Neuron (in vitro differentiated cells): ENCODE results near the gene ZPR1.
"Not testable (repeated sequence)": the region's sequence is repeated elsewhere in the genome, so short reads cannot be mapped to it uniquely, and the experiment has no call there.

Experiments
- H2AFZ ChIP-seq: one replicate; pipeline ENCODE4 v1.6.1; 2013; ENCODE audit warnings: low read depth, mild to moderate bottlenecking, inconsistent platforms, low read length, moderate library complexity
- H3K27me3 ChIP-seq: one replicate; pipeline ENCODE4 v1.6.1; 2013; ENCODE audit warnings: low read length; ENCODE audit not compliant: insufficient read depth
- H3K36me3 ChIP-seq: one replicate; pipeline ENCODE4 v1.6.1; 2013; ENCODE audit warnings: low read length; ENCODE audit not compliant: insufficient read depth
- H3K4me1 ChIP-seq: one replicate; pipeline ENCODE4 v1.6.1; 2013; ENCODE audit warnings: low read length; ENCODE audit not compliant: insufficient read depth
- H3K4me3 ChIP-seq: 2 replicates; pipeline ENCODE4 v1.5.1; 2013; ENCODE audit warnings: mild to moderate bottlenecking, low read length, moderate library complexity
- H3K9me3 ChIP-seq: one replicate; pipeline ENCODE4 v1.6.1; 2013; ENCODE audit warnings: low read length

ZPR1 gene

GRCh38 chr11:116813781-116814471, 26.1 kb upstream of the ZPR1 start:
- Histone ChIP-seq H3K27me3 (no peaks in the 10 kb centered on the region), H3K9me3 (no peaks in the 10 kb centered on the region), H3K4me1 (no peaks in the 10 kb centered on the region), H3K4me3 (no peak overlapping the region), H3K36me3 (no peaks in the 10 kb centered on the region), H2AFZ (no peak overlapping the region)

DNA sequence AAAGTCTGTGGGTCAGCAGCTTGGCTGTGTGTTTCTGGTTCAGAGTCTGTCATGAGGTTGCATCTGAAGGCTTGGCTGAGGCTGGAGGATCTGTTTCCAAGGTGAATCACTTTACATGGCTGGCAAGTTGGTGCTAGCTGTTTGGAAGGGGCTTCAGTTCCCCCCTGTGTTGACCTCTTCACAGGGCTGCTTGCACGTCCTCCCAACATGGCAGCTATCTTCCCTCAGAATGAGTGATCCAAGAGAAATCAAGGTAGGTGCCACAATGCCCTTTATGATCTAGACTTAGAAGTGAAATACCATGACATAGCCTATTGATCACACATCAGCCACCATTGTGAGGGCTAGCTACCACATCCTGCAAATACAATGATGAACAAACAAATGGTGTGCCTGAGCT, 25.3 kb upstream of the ZPR1 start:
- no peak overlapping the region for H2AFZ ChIP-seq
- no peaks in the 10 kb centered on the region for H3K27me3 ChIP-seq
- no peaks in the 10 kb centered on the region for H3K4me1 ChIP-seq
- no peak overlapping the region for H3K4me3 ChIP-seq
- H3K36me3 ChIP-seq, result no peaks in the 10 kb centered on the region
- no peaks in the 10 kb centered on the region for H3K9me3 ChIP-seq

GRCh38 chr11:116812109-116812508, 24.3 kb upstream of the ZPR1 start:
- no peak overlapping the region for H2AFZ ChIP-seq
- no peaks in the 10 kb centered on the region for H3K4me1 ChIP-seq
- H3K27me3 ChIP-seq, result no peaks in the 10 kb centered on the region
- H3K36me3 ChIP-seq, result no peaks in the 10 kb centered on the region
- no peaks in the 10 kb centered on the region for H3K9me3 ChIP-seq
- H3K4me3 ChIP-seq, result no peak overlapping the region

DNA sequence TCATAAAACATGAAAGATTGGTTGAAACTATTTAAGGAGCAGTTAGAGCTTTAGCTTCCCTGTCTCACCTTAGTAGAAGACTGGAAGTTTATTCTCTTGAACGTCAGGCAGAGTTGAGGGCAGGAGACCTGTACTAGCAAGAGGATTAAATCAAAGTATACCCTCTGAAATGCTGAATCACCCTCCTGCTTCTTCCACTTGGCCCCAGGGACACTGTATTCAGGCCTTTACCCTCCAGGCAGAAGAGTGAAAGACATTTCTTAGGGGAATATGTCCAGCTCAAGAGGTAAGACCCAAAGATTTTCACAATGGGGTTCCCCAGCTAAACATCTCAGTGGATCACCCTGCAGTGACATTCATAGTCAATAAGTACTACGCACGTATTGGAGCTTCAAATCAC, 23.4 kb upstream of the ZPR1 start:
- Histone ChIP-seq H3K27me3 (no peaks in the 10 kb centered on the region), H2AFZ (no peak overlapping the region), H3K4me3 (no peak overlapping the region), H3K4me1 (no peaks in the 10 kb centered on the region), H3K9me3 (no peaks in the 10 kb centered on the region), H3K36me3 (no peaks in the 10 kb centered on the region)

DNA sequence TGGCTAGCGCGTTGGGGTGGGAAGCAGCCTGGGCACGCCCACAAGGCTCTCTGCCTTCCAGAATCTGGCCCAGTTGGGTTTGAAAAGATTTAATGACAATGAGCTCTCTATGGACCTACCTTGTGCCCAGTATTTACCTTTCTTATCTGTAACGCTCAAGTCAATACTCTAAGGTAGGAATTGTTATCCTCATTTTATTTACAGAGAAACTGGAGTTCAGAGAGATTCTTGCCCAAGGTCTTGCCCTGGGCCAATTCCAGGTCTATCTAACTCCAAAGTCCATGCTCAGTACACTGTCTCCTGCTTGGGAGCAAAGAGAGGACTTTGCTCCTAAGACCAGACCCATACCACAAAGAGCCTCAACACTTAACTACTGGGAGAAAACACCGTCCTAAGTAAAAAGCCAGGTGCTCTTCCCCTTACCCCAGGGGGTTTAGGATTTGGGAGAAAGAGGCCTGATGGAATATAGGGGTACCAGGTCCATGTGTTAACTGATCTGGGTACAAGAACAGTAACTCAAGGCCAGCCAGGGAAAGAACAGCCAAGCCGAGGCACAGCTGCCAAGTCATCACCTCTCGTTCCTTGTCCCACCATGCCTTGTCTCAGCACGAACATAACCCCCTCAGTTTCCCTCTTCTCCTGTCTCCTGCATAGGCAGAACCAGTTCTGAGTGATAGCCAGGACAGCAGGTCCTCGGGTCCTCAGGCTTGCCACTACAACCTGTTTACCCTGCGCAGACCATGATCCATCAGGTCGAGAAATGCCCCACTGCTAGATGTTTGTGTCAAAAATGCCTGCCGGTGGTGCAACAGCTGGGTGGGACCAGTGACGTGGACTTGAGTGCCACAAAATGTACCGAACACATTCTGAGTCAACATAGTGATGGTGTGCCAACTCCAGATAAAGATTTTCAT, 20.7 kb upstream of the ZPR1 start:
- Histone ChIP-seq H3K27me3 (no peaks in the 10 kb centered on the region), H3K4me1 (no peaks in the 10 kb centered on the region), H3K9me3 (no peaks in the 10 kb centered on the region), H2AFZ (no peak overlapping the region), H3K4me3 (no peak overlapping the region), H3K36me3 (no peaks in the 10 kb centered on the region)

GRCh38 chr11:116807601-116808261, 19.9 kb upstream of the ZPR1 start:
- H3K9me3 ChIP-seq, result no peaks in the 10 kb centered on the region
- H3K4me3 ChIP-seq, result no peak overlapping the region
- H3K27me3 ChIP-seq, result no peaks in the 10 kb centered on the region
- H3K36me3 ChIP-seq, result no peaks in the 10 kb centered on the region
- no peak overlapping the region for H2AFZ ChIP-seq
- H3K4me1 ChIP-seq, result no peaks in the 10 kb centered on the region

DNA sequence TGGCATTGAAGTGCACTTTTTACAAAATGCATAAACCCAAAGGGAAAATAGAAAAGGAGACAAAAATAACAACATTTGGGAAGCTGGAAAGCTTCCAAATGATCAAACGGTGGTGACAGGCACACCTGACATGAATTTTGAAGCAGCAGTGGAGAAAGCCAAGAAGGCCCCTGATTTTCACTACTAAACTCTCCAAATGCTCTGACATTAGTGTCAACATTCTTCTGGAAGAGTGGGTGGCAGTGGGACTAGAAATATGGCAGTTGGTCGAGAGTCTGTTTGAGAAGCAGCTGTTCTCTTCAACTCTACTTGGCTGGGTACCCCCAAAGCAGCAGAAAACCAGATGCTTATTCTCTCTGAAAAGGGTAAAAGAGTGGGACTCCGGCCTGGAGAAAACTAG, 16.2 kb upstream of the ZPR1 start:
- H3K27me3 ChIP-seq, result no peaks in the 10 kb centered on the region
- H3K4me1 ChIP-seq, result no peaks in the 10 kb centered on the region
- H3K9me3 ChIP-seq, result no peaks in the 10 kb centered on the region
- H2AFZ ChIP-seq, result no peak overlapping the region
- no peak overlapping the region for H3K4me3 ChIP-seq
- H3K36me3 ChIP-seq, result no peaks in the 10 kb centered on the region

- not testable (repeated sequence) for H2AFZ ChIP-seq, H3K9me3 ChIP-seq, H3K4me3 ChIP-seq, H3K4me1 ChIP-seq, H3K27me3 ChIP-seq, H3K36me3 ChIP-seq
These were observed 13.8 kb upstream of the ZPR1 start for GRCh38 chr11:116801662-116802061.

- Histone ChIP-seq H3K4me1 (no peaks in the 10 kb centered on the region), H3K9me3 (no peaks in the 10 kb centered on the region), H2AFZ (no peak overlapping the region), H3K27me3 (no peaks in the 10 kb centered on the region), H3K36me3 (no peaks in the 10 kb centered on the region), H3K4me3 (no peak overlapping the region)
These were observed 12.8 kb upstream of the ZPR1 start for GRCh38 chr11:116800610-116801009.

- Histone ChIP-seq H2AFZ (no peak overlapping the region), H3K27me3 (no peaks in the 10 kb centered on the region), H3K9me3 (no peaks in the 10 kb centered on the region), H3K4me1 (no peaks in the 10 kb centered on the region), H3K4me3 (no peak overlapping the region), H3K36me3 (no peaks in the 10 kb centered on the region)
These were observed 10.5 kb upstream of the ZPR1 start for GRCh38 chr11:116798368-116798767.

DNA sequence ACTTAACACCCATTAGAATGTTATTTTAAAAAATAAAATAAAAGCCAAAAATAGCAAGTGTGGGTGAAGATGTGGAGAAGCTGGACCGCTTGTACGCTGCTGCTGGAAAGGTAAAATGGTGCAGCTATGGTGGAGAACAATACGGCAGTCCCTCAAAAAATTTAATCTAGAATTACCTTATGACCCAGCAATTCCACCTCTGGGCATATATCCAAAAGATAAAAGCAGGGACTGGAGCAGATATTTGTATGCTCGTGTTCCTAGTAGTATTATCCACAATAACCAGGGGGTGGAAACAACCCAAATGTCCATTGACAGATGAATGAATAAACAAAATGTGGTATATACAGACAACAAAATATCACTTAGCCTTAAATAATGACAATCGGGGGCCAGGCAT, 10.0 kb upstream of the ZPR1 start:
- Histone ChIP-seq H3K9me3 (no peaks in the 10 kb centered on the region), H3K27me3 (no peaks in the 10 kb centered on the region), H3K36me3 (no peaks in the 10 kb centered on the region), H2AFZ (no peak overlapping the region), H3K4me3 (no peak overlapping the region), H3K4me1 (no peaks in the 10 kb centered on the region)

GRCh38 chr11:116796548-116796947, 8.7 kb upstream of the ZPR1 start:
- Histone ChIP-seq H3K4me1 (no peaks in the 10 kb centered on the region), H3K27me3 (no peaks in the 10 kb centered on the region), H2AFZ (no peak overlapping the region), H3K9me3 (no peaks in the 10 kb centered on the region), H3K4me3 (no peak overlapping the region), H3K36me3 (no peaks in the 10 kb centered on the region)

DNA sequence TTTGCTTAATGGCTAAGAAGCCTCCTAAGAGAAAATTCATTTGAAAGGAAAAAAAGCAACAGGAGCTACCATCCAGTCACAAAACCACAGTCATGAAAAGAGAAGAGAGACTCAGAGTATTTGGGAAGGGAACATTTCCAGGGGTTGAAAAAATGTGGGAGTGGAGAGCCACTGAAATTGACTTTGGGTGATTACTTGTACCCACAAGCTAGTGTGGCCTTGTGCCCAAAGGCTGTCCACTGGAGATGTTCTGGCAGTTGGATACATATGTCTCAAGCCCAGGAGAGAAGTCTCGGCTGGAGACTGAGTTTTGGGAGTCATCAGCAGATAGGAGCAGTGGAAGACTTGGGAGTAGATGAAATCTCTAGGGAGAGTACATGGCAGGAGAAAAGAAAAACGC, 7.0 kb upstream of the ZPR1 start:
- H3K4me3 ChIP-seq, result no peak overlapping the region
- no peaks in the 10 kb centered on the region for H3K36me3 ChIP-seq
- no peaks in the 10 kb centered on the region for H3K27me3 ChIP-seq
- no peaks in the 10 kb centered on the region for H3K4me1 ChIP-seq
- H3K9me3 ChIP-seq, result no peaks in the 10 kb centered on the region
- H2AFZ ChIP-seq, result no peak overlapping the region
